Measurements from ENCODE around the gene KCP.
"Not testable (repeated sequence)": the region's sequence is repeated elsewhere in the genome, so short reads cannot be mapped to it uniquely, and the experiment has no call there.

The KCP gene

GRCh38 chr7:128910569-128910945, at the start of gene KCP:
Gene KCP, minus strand, starts transcription at chr7:128910709. Its CDS starts 33 bp downstream, at chr7:128910676.
- no peak for DNase-seq

GRCh38 chr7:128959296-128959695, 48.8 kb upstream of the KCP start:
- DNase-seq = no peak

- DNase-seq = no peak
These were observed 45.5 kb upstream of the KCP start for GRCh38 chr7:128955981-128956380.

- DNase-seq = no peak
These were observed 44.6 kb upstream of the KCP start for GRCh38 chr7:128954830-128955802.

GRCh38 chr7:128954150-128954549, 43.6 kb upstream of the KCP start:
- DNase-seq = no peak

- DNase-seq = no peak
These were observed 40.8 kb upstream of the KCP start for GRCh38 chr7:128951296-128951695.

- DNase-seq = no peak
These were observed 38.7 kb upstream of the KCP start for GRCh38 chr7:128948976-128949760.

GRCh38 chr7:128948312-128948973, 37.9 kb upstream of the KCP start:
- DNase-seq = no peak

- no peak for DNase-seq
These were observed 37.3 kb upstream of the KCP start for GRCh38 chr7:128947854-128948253.

GRCh38 chr7:128946936-128947830, 36.7 kb upstream of the KCP start:
- DNase-seq = no peak

GRCh38 chr7:128945668-128946366, 35.3 kb upstream of the KCP start:
- no peak for DNase-seq

- DNase-seq = no peak
These were observed 34.2 kb upstream of the KCP start for GRCh38 chr7:128944487-128945236.

GRCh38 chr7:128943251-128943650, 32.7 kb upstream of the KCP start:
- not testable (repeated sequence) for DNase-seq

- DNase-seq = no peak
These were observed 31.5 kb upstream of the KCP start for GRCh38 chr7:128941946-128942526.

- no peak for DNase-seq
These were observed 30.9 kb upstream of the KCP start for GRCh38 chr7:128941323-128941890.

- DNase-seq = no peak
These were observed 30.2 kb upstream of the KCP start for GRCh38 chr7:128940494-128941322.

GRCh38 chr7:128939861-128940410, 29.4 kb upstream of the KCP start:
- no peak for DNase-seq

- DNase-seq = no peak
These were observed 28.8 kb upstream of the KCP start for GRCh38 chr7:128939075-128939860.

Data from NCI-H1048 (cell line).